HEK293 (cell line): Measurements from ENCODE around the gene SDC1.

Experiments
- CTCF ChIP-seq: fragments of 450-650 bp; formaldehyde crosslinking; IDR thresholded peaks from 2 replicates; pipeline ENCODE4 v1.5.1; 2016; ENCODE audit warnings: missing biosample characterization, missing genetic modification characterization
- EGR2 ChIP-seq: fragments of 450-650 bp; formaldehyde crosslinking; IDR thresholded peaks from 2 replicates; pipeline ENCODE4 v1.5.1; 2016; ENCODE audit warnings: low read depth, missing biosample characterization, missing genetic modification characterization
- MZF1 ChIP-seq: fragments of 450-650 bp; formaldehyde crosslinking; IDR thresholded peaks from 2 replicates; pipeline ENCODE4 v1.5.1; 2017; ENCODE audit warnings: missing biosample characterization, missing genetic modification characterization, borderline replicate concordance
- SCRT1 ChIP-seq: fragments of 450-650 bp; formaldehyde crosslinking; IDR thresholded peaks from 2 replicates; pipeline ENCODE4 v1.5.1; 2016; ENCODE audit warnings: missing biosample characterization, missing genetic modification characterization, borderline replicate concordance
- SP2 ChIP-seq: fragments of 450-650 bp; formaldehyde crosslinking; IDR thresholded peaks from 2 replicates; pipeline ENCODE4 v1.5.1; 2016; ENCODE audit warnings: missing biosample characterization, missing genetic modification characterization
- ZBTB21 ChIP-seq: fragments of 450-650 bp; formaldehyde crosslinking; IDR thresholded peaks from 2 replicates; pipeline ENCODE4 v1.5.1; 2017; ENCODE audit warnings: missing biosample characterization, missing genetic modification characterization
- ZNF138 ChIP-seq: fragments of 450-650 bp; formaldehyde crosslinking; IDR thresholded peaks from 2 replicates; pipeline ENCODE4 v1.5.1; 2016; ENCODE audit warnings: missing biosample characterization, missing genetic modification characterization, borderline replicate concordance
- ZNF423 ChIP-seq: fragments of 450-650 bp; formaldehyde crosslinking; IDR thresholded peaks from 2 replicates; pipeline ENCODE4 v1.5.1; 2016; ENCODE audit warnings: missing biosample characterization, missing genetic modification characterization
- ZNF501 ChIP-seq: fragments of 450-650 bp; formaldehyde crosslinking; IDR thresholded peaks from 2 replicates; pipeline ENCODE4 v1.5.1; 2016; ENCODE audit warnings: missing biosample characterization, missing genetic modification characterization

DNA sequence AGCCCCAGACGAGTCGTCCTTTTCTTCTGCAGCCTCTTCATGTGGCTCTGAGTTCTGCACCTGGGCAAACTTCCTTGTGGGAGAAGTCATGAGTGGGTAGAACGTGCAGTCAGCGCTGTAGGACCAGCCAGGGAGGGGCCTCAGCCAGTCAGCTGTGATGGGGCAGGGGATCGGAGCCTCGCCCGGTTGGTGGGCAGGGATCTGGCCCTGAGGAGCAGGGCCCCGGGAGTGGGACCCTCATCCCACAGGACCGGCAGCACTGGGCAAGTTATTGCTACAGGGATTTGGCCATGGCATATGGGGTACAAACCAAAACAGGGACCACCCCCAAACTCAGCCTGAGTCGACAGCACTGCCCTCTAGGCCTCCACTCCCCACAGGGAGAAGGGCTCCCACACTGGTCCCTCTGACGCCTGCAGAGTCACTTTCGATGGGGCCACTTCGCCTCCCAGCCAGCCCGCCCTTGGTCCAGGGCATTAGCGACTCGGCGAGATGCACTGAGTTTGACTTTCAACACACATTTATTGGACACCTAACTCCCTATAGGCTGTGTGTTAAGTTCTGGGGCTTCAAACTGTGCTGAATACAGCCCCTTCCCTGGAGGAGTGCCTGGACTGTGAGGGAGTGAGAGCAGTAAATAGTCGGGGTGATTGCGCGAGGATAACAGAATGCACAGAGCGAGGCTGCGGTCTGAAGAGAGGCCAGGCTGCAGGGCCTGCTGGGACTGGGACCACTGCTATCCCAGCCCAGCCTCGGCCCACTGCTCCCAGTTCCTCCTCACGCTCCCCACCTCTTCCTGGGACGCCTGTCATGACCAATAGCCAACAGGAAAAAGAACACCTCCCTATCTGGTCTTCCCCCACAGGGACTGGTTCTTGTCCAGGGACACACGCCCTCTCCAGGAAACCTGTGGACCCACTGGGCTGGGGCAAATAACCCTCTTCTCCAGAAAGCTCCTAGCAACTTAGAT is 55.9 kb downstream of the SDC1 start:
- TF ChIP-seq SCRT1 (tag by site-specific recombination) (no peak), ZBTB21 (no peak), EGR2 (no peak), CTCF (tag by site-specific recombination) (no peak), ZNF501 (tag by site-specific recombination) (no peak), ZNF138 (tag by site-specific recombination) (no peak), ZNF423 (no peak), MZF1 (tag by site-specific recombination) (no peak), SP2 (tag by site-specific recombination) (no peak)
